UCSD-AML1 (cell line): ENCODE measurements around the gene TPSAB1.
A peak's percentile ranks its signal among the peaks of the same experiment; 100 is the strongest.
"Not testable (repeated sequence)": the region's sequence is repeated elsewhere in the genome, so short reads cannot be mapped to it uniquely, and the experiment has no call there.

Experiments
- DNase-seq: peaks from one replicate; lab custom pipeline; 2025; ENCODE audit not compliant: unreplicated experiment; lab: John Stamatoyannopoulos, UW

The TPSAB1 gene

GRCh38 chr16:1223355-1224214 lies 16.9 kb upstream of the TPSAB1 start:
- no peak for DNase-seq

- DNase-seq = no peak
Measured at GRCh38 chr16:1224558-1224957, 15.9 kb upstream of the TPSAB1 start.

GRCh38 chr16:1225051-1225451 lies 15.5 kb upstream of the TPSAB1 start, which contains the start of gene TPSG1:
Gene TPSG1 (minus strand): TSS chr16:1225268. CDS start chr16:1225252, 16 bp downstream.
- no peak for DNase-seq

GRCh38 chr16:1225728-1226311 lies 14.7 kb upstream of the TPSAB1 start:
- not testable (repeated sequence) for DNase-seq

- not testable (repeated sequence) for DNase-seq
Measured at GRCh38 chr16:1226692-1227091, 13.8 kb upstream of the TPSAB1 start.

- DNase-seq = not testable (repeated sequence)
Measured at GRCh38 chr16:1228227-1228626, 12.3 kb upstream of the TPSAB1 start.

- not testable (repeated sequence) for DNase-seq
Measured at GRCh38 chr16:1229476-1229875, 11.0 kb upstream of the TPSAB1 start.

- DNase-seq = not testable (repeated sequence)
Measured at GRCh38 chr16:1230084-1230470, 10.4 kb upstream of the TPSAB1 start, which contains the start of gene TPSB2. Gene TPSB2 (minus strand): TSS chr16:1230184. CDS start chr16:1229951, 233 bp downstream.

GRCh38 chr16:1230471-1231212 lies 9.9 kb upstream of the TPSAB1 start:
- not testable (repeated sequence) for DNase-seq

GRCh38 chr16:1231301-1231700 lies 9.2 kb upstream of the TPSAB1 start:
- DNase-seq = not testable (repeated sequence)

GRCh38 chr16:1232049-1232748 lies 8.3 kb upstream of the TPSAB1 start:
- DNase-seq = not testable (repeated sequence)

GRCh38 chr16:1236659-1237058 lies 3.8 kb upstream of the TPSAB1 start:
- DNase-seq = not testable (repeated sequence)

- DNase-seq = no peak
Measured at GRCh38 chr16:1237990-1238389, 2.5 kb upstream of the TPSAB1 start.

GRCh38 chr16:1238909-1239308 lies 1.6 kb upstream of the TPSAB1 start:
- DNase-seq = not testable (repeated sequence)

GRCh38 chr16:1239575-1239974 lies 930 bp upstream of the TPSAB1 start:
- DNase-seq = not testable (repeated sequence)

GRCh38 chr16:1241081-1241480 lies 576 bp downstream of the TPSAB1 start:
- DNase-seq = not testable (repeated sequence)

- not testable (repeated sequence) for DNase-seq
Measured at GRCh38 chr16:1243363-1243762, 2.9 kb downstream of the TPSAB1 start.

- not testable (repeated sequence) for DNase-seq
Measured at GRCh38 chr16:1243907-1244850, 3.7 kb downstream of the TPSAB1 start.

- DNase-seq = peak; percentile 81
Measured at GRCh38 chr16:1244881-1245280, 4.4 kb downstream of the TPSAB1 start.
